Measurements from ENCODE around the gene KANSL2. TPM values are rescaled to one million over a fixed set of nuclear protein-coding genes. Genes with fewer than 3 reads are reported as not detected.

KANSL2 gene
- total and polyA plus RNA-seq, 2 of the 13 experiments (the other 11 are each of a cell fraction or from before 2014, with no cell fraction given): 24.1 to 41.3 TPM

GRCh38 chr12:48681710-48682532, at the start of gene KANSL2 (continued):
- TF ChIP-seq, protein P1, sequence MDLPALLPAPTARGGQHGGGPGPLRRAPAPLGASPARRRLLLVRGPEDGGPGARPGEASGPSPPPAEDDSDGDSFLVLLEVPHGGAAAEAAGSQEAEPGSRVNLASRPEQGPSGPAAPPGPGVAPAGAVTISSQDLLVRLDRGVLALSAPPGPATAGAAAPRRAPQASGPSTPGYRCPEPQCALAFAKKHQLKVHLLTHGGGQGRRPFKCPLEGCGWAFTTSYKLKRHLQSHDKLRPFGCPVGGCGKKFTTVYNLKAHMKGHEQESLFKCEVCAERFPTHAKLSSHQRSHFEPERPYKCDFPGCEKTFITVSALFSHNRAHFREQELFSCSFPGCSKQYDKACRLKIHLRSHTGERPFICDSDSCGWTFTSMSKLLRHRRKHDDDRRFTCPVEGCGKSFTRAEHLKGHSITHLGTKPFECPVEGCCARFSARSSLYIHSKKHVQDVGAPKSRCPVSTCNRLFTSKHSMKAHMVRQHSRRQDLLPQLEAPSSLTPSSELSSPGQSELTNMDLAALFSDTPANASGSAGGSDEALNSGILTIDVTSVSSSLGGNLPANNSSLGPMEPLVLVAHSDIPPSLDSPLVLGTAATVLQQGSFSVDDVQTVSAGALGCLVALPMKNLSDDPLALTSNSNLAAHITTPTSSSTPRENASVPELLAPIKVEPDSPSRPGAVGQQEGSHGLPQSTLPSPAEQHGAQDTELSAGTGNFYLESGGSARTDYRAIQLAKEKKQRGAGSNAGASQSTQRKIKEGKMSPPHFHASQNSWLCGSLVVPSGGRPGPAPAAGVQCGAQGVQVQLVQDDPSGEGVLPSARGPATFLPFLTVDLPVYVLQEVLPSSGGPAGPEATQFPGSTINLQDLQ (CRISPR knock-in tag; IDR thresholded peaks at IDR 0.05): no peak
- TF ChIP-seq GLI4 (CRISPR knock-in tag; IDR thresholded peaks at IDR 0.05; ENCODE audit: borderline replicate concordance) (no peak), ZNF326 (CRISPR knock-in tag; IDR thresholded peaks at IDR 0.05; ENCODE audit: borderline replicate concordance) (no peak), IRX3 (CRISPR knock-in tag; IDR thresholded peaks at IDR 0.05; ENCODE audit: borderline replicate concordance, low read depth) (peak; percentile 71; the same call in 1 of the 2 replicates), REPIN1 (CRISPR knock-in tag; IDR thresholded peaks at IDR 0.05; ENCODE audit: borderline replicate concordance, low read depth) (peak; percentile 49; the same call in 1 of the 2 replicates), CCAR2 (optimal IDR thresholded peaks at IDR 0.05; ENCODE audit: low read depth, low read length) (no peak), DNMT1 (CRISPR knock-in tag; IDR thresholded peaks at IDR 0.05) (no peak), ESRRA (CRISPR knock-in tag; IDR thresholded peaks at IDR 0.05; ENCODE audit: low read depth) (no peak), ZBTB37 (CRISPR knock-in tag; IDR thresholded peaks at IDR 0.05) (peak; percentile 47; the same call in 1 of the 2 replicates), ZBTB42 (CRISPR knock-in tag; IDR thresholded peaks at IDR 0.05) (no peak; the same call in 1 of the 2 replicates), KLF6 (CRISPR knock-in tag; IDR thresholded peaks at IDR 0.05) (peak; percentile 91; the same call in 1 of the 2 replicates), HOXD1 (CRISPR knock-in tag; IDR thresholded peaks at IDR 0.05) (peak; percentile 40; the same call in 1 of the 2 replicates), PAWR (CRISPR knock-in tag; IDR thresholded peaks at IDR 0.05; ENCODE audit: borderline replicate concordance) (0 out of 2 replicates have a peak, but pooled peaks have one; percentile 72), JDP2 (CRISPR knock-in tag; IDR thresholded peaks at IDR 0.05; ENCODE audit: borderline replicate concordance) (no peak; the same call in 1 of the 2 replicates), ZNF441 (CRISPR knock-in tag; IDR thresholded peaks at IDR 0.05; ENCODE audit: borderline replicate concordance) (peak; percentile 7; the same call in 1 of the 2 replicates), NR2F1 (CRISPR knock-in tag; IDR thresholded peaks at IDR 0.05) (no peak), ZNF589 (CRISPR knock-in tag; conservative IDR thresholded peaks at IDR 0.05) (peak; percentile 90; the same call in 1 of the 2 replicates), ZNF563 (CRISPR knock-in tag; IDR thresholded peaks at IDR 0.05) (peak; percentile 64; the same call in 1 of the 2 replicates), ZNF10 (CRISPR knock-in tag; IDR thresholded peaks at IDR 0.05; ENCODE audit: borderline replicate concordance, low read depth) (no peak)
- TF ChIP-seq, protein P2, sequence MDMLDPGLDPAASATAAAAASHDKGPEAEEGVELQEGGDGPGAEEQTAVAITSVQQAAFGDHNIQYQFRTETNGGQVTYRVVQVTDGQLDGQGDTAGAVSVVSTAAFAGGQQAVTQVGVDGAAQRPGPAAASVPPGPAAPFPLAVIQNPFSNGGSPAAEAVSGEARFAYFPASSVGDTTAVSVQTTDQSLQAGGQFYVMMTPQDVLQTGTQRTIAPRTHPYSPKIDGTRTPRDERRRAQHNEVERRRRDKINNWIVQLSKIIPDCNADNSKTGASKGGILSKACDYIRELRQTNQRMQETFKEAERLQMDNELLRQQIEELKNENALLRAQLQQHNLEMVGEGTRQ (IDR thresholded peaks at IDR 0.05; ENCODE audit: low read depth, low read length): no peak
- TF ChIP-seq, protein P2 (CRISPR knock-in tag; IDR thresholded peaks at IDR 0.05; ENCODE audit: borderline replicate concordance): no peak; the same call in 1 of the 2 replicates
